HG02981 (cell line): ENCODE measurements around the gene TMC1.
"Not testable (repeated sequence)": the region's sequence is repeated elsewhere in the genome, so short reads cannot be mapped to it uniquely, and the experiment has no call there.

Experiments used
- ATAC-seq: cut with Tn5 transposase; IDR thresholded peaks from one replicate; pipeline ENCODE4 v1.9.1; 2021; ENCODE audit warnings: mild to moderate bottlenecking, moderate library complexity; ENCODE audit not compliant: unreplicated experiment

TMC1 gene

DNA sequence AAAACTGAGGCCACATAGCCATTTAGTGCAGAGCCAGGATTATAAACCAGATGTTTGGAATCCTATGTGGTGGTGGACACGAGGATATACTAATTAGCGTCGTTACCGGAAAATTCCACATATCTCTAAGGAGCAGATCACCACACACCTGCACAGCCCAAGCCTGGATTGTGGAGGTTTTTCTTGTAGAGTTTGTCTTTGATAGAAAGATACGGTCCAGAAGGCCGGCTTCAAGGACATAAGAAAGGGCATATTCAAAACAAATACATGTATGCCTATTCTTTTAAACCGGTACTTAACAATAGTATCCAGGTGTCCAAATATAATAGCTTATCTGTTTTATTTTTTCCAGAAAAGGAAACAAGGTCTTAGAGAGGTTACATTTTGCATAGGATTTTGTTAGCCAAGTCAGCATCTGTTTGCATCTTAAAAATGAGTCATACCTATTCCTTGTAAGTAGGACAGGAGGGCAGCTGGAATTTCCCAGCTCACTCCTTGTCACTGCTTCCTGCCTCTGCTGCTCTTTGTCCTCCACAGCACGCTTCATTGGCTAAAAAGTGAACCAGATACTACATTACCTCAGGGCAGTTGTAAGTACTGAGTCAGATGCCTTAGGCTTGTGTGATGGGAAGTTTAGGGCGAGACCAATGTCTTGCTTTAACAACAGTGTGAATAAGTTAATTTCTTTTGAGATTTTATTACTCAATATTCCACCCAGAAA, 3.6 kb downstream of the TMC1 start:
- ATAC-seq = peak; percentile 36

- peak; percentile 81 for ATAC-seq
These were observed 5.7 kb downstream of the TMC1 start for GRCh38 chr9:72526901-72527800.

GRCh38 chr9:72527801-72528195, 6.4 kb downstream of the TMC1 start:
- no peak for ATAC-seq

GRCh38 chr9:72529531-72529930, 8.1 kb downstream of the TMC1 start:
- ATAC-seq = no peak

GRCh38 chr9:72533322-72533721, 11.9 kb downstream of the TMC1 start:
- ATAC-seq = no peak

GRCh38 chr9:72534931-72535330, 13.5 kb downstream of the TMC1 start:
- ATAC-seq = no peak

DNA sequence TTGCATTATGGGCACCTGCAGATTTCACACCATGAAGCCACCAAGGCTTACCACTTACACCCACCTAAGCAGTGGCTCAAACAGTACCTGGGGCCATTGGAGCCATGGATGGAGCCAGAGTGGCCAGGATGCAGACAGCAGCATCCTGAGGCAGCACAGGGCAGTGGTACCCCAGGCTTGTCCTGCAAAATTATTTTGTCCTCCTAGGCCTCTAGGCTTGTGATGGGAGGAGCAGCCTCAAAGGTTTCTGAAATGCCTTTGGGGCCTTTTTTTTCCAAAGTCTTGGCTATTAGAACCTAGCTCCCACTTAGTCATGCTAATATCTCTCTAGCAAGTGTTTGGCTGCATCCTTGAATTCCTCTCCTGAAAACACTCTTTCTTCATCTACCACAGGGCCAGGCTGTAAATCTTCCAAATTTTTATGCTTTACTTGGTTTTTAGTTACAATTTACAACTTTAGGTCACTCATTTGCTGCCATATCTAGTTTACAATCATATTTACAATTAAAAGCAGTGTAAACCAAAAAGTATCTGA, 15.7 kb downstream of the TMC1 start:
- no peak for ATAC-seq

- ATAC-seq = no peak
These were observed 16.3 kb downstream of the TMC1 start for GRCh38 chr9:72537671-72538070.

GRCh38 chr9:72538921-72539702, 17.7 kb downstream of the TMC1 start:
- no peak for ATAC-seq

DNA sequence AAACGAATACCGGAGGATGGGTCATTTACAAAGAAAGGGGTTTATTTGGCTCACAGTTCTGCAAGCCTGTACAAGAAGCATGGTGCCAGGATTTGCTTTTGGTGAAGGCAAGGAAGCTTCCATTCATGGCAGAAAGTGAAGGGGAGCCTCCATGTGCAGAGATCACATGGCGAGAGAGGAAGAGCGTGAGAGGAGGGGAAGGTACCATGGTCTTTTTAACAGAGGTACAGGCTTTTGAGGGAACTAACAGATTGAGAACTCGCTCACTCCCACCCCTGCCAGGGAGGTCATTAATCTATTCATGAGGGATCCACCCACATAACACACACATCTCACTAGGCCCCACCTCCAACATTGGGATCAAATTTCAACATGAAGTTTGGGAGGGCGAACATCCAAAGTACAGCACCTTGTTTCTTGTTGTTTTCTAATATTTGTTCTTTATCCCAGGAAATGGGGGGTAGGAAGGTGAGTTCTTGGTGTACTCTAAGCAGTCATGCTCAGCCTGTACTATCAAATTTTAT, 18.5 kb downstream of the TMC1 start:
- ATAC-seq = no peak

DNA sequence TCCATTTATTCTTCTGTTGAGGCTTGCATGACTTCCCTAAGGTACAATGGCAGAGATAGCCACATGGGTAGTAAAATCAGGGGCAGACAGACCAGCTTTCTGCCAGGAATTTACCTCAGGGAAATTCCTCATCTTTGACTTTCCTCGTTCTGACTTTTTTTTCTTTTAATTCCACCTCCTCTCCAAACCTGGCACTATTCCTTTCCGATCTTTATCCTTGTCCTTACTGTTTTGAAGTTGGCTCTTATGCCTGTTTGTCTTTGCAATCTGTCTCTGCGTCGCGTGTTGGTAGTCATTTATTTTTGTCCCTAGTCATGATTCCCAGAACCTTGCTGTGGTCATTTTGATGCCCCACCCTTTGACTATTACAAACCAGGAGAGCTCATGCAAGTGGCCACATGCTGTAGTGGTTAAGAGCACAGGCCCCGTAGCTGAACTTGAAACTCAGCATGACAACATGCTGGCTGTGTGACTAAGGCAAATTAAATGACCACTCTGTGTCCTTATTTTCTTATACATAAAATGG, 19.0 kb downstream of the TMC1 start:
- no peak for ATAC-seq

DNA sequence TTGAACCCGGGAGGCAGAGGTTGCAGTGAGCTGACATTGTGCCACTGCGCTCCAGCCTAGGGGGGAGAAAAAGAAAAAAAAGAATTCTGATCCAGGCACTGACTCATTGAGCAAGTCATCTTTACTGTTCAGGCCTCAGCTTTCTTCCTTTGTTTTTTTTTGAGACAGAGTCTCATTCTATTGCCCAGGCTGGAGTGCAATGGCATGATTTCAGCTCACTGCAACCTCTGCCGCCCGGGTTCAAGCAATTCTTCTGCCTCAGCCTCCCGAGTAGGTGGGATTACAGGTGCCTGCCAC, 21.1 kb downstream of the TMC1 start:
- ATAC-seq = not testable (repeated sequence)

DNA sequence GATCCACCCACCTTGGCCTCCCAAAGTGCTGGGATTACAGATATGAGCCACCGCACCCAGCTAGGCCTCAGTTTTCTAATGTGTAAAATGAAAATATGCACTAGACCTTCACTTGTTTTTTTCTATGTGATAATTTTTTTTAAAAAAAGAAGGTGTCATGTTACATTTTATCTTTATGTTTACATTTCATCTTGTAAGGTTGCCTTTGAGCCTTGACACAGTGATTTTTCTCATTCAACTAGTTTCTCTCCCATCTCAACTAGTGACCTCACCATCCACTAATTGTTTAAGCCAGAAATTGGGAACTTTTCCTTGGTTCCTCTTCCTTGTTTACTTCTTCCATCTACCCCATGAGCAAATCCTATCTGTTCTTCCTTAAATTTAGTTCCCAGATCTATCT, 21.5 kb downstream of the TMC1 start:
- ATAC-seq = no peak

GRCh38 chr9:72551306-72551705, 29.9 kb downstream of the TMC1 start:
- ATAC-seq = no peak

DNA sequence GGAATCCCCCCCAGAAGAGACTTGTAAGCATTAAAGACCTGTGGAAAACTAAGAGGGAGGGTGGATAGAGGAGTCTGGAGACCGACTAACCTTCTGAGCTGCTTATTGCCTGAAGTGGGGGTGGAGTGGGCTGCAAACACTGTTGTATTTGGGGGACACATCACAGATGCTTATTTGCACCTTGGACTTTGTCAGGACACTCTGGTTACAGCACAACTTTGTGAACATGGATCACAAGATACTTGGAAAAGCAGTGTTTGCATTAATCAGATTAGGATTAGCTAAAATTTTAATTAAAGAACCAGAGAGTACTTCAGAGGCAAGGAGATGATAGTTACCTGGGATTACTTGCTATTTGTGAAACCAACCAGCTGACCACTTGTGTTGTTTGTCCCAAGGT, 30.9 kb downstream of the TMC1 start:
- ATAC-seq = no peak

- no peak for ATAC-seq
These were observed 32.8 kb downstream of the TMC1 start for GRCh38 chr9:72554221-72554641.

DNA sequence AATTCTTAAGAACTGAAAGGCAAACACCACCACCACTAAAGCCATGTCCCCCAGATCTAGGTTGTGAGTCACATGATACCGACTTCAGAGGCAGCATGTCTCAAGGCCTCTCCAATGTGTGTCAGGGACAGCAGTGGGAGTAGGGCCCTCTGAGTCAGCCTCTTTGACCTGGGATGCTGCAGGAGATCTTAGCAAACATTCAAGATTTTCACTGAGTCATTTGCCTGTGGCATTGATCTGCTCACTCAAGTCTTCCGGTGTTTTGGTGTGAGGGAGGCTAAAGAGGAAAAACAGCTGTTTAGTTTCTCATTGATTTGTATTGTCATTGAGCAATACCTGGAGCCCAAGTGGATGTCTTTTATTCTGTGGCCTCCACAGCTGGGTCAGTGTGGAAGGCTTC, 36.1 kb downstream of the TMC1 start:
- no peak for ATAC-seq

GRCh38 chr9:72560086-72560485, 38.7 kb downstream of the TMC1 start:
- no peak for ATAC-seq

- ATAC-seq = no peak
These were observed 42.4 kb downstream of the TMC1 start for GRCh38 chr9:72563806-72564205.

- ATAC-seq = no peak
These were observed 43.3 kb downstream of the TMC1 start for GRCh38 chr9:72564479-72565281.
